CD14-positive monocyte (primary cell): ENCODE results near the gene CERK. TPM values are rescaled to one million over a fixed set of nuclear protein-coding genes. Genes with fewer than 3 reads are reported as not detected.

ENCODE experiments used
- DNase-seq, 3 donors: peaks; one replicate each; pipeline ENCODE4 v3.0.0-alpha.2; 2011 to 2022
- H2AFZ ChIP-seq: 2 replicates; pipeline ENCODE4 v1.6.0; 2012; ENCODE audit warnings: mild to moderate bottlenecking, low read depth, low read length, inconsistent platforms; ENCODE audit not compliant: insufficient read depth, poor library complexity, severe bottlenecking
- H3K27ac ChIP-seq, 2 donors: 1 replicate in 1 of 2; 2 replicates in 1 of 2; pipeline ENCODE4 v1.5.1; 2012 to 2013; ENCODE audit warnings: low read length in 2 of 2, control low read depth in 1 of 2, inconsistent platforms in 1 of 2, low read depth in 1 of 2, mild to moderate bottlenecking in 1 of 2
- H3K27me3 ChIP-seq, 2 donors: one replicate each; pipeline versions ENCODE4 v1.6.0 to v1.6.1; 2011 to 2013; ENCODE audit warnings: low read length in 2 of 2; ENCODE audit not compliant: control insufficient read depth in 2 of 2, insufficient read depth in 2 of 2
- H3K36me3 ChIP-seq, 2 donors: replicated peaks in 1 of 2; 1 replicate in 1 of 2; 2 replicates in 1 of 2; pipeline versions ENCODE4 v1.5.1 to v1.6.1; 2012 to 2013; ENCODE audit warnings: low read length in 2 of 2, control low read depth in 1 of 2, inconsistent platforms in 1 of 2, mild to moderate bottlenecking in 1 of 2; ENCODE audit not compliant: insufficient read depth in 2 of 2, control insufficient read depth in 1 of 2
- H3K4me1 ChIP-seq, 2 donors: 1 replicate in 1 of 2; 2 replicates in 1 of 2; pipeline versions ENCODE4 v1.5.1 to v1.6.1; 2012 to 2013; ENCODE audit warnings: low read length in 2 of 2, control low read depth in 1 of 2, inconsistent platforms in 1 of 2, mild to moderate bottlenecking in 1 of 2, moderate library complexity in 1 of 2; ENCODE audit not compliant: insufficient read depth in 2 of 2, control insufficient read depth in 1 of 2
- H3K4me2 ChIP-seq: replicated peaks from 2 replicates; pipeline ENCODE3; 2012; ENCODE audit warnings: low read length, moderate library complexity, mild to moderate bottlenecking; ENCODE audit not compliant: poor library complexity, severe bottlenecking; ENCODE audit errors: extremely low read depth
- H3K4me3 ChIP-seq, 3 experiments: fragments of 200-600 bp in 1 of 3; sonication (generic) in 1 of 3; replicated peaks in 1 of 3; 1 replicate in 2 of 3; 2 replicates in 1 of 3; pipeline ENCODE4 v1.5.1; 2011 to 2013; ENCODE audit warnings: low read length in 3 of 3, mild to moderate bottlenecking in 3 of 3, control low read depth in 2 of 3, low read depth in 2 of 3, inconsistent platforms in 1 of 3, moderate library complexity in 1 of 3
- H3K79me2 ChIP-seq: 2 replicates; pipeline ENCODE4 v1.6.0; 2012; ENCODE audit warnings: mild to moderate bottlenecking, control low read depth, inconsistent platforms, low read length, moderate library complexity; ENCODE audit not compliant: insufficient read depth
- H3K9ac ChIP-seq: 2 replicates; pipeline ENCODE4 v1.6.0; 2017; ENCODE audit warnings: low read length, mild to moderate bottlenecking; ENCODE audit not compliant: insufficient read depth, poor library complexity, severe bottlenecking
- H3K9me3 ChIP-seq, 2 donors: replicated peaks in 1 of 2; 1 replicate in 1 of 2; 2 replicates in 1 of 2; pipeline versions ENCODE4 v1.5.1 to v1.6.1; 2012 to 2013; ENCODE audit warnings: low read length in 2 of 2, control low read depth in 1 of 2; ENCODE audit not compliant: control insufficient read depth in 1 of 2, insufficient read depth in 1 of 2
- H4K20me1 ChIP-seq: 2 replicates; pipeline ENCODE4 v1.6.0; 2012; ENCODE audit warnings: mild to moderate bottlenecking, low read length, control low read depth, moderate library complexity; ENCODE audit not compliant: insufficient read depth
- H3K27ac Mint-ChIP-seq, 7 donors: one replicate each; pipeline ENCODE4 v1.8.0; 2020; ENCODE audit warnings: mild to moderate bottlenecking in 7 of 7, mixed read lengths in 7 of 7, moderate library complexity in 6 of 7, inconsistent platforms in 2 of 7
- H3K27me3 Mint-ChIP-seq, 3 donors: one replicate each; pipeline ENCODE4 v1.8.0; 2021 to 2022; ENCODE audit warnings: low read depth in 3 of 3, mild to moderate bottlenecking in 3 of 3, mixed read lengths in 3 of 3, moderate library complexity in 3 of 3, inconsistent platforms in 1 of 3
- H3K36me3 Mint-ChIP-seq, 2 donors: one replicate each; pipeline ENCODE4 v1.8.0; 2020; ENCODE audit warnings: mixed read lengths in 2 of 2, inconsistent platforms in 1 of 2, mild to moderate bottlenecking in 1 of 2
- H3K4me1 Mint-ChIP-seq: one replicate; pipeline ENCODE4 v1.8.0; 2020; ENCODE audit warnings: mild to moderate bottlenecking, mixed read lengths
- H3K4me3 Mint-ChIP-seq, 2 donors: one replicate each; pipeline ENCODE4 v1.8.0; 2020; ENCODE audit warnings: mild to moderate bottlenecking in 2 of 2, mixed read lengths in 2 of 2, moderate library complexity in 1 of 2
- H3K9me3 Mint-ChIP-seq, 7 donors: one replicate each; pipeline ENCODE4 v1.8.0; 2020 to 2022; ENCODE audit warnings: mixed read lengths in 7 of 7, mild to moderate bottlenecking in 6 of 7, moderate library complexity in 6 of 7, inconsistent platforms in 2 of 7
- CTCF ChIP-seq: fragments of 200-600 bp; IDR thresholded peaks from one replicate; pipeline ENCODE4 v1.8.0; 2022; ENCODE audit warnings: antibody characterized with exemption, mild to moderate bottlenecking
- WGBS: methylation state at CpG from one replicate; pipeline ENCODE4 v1.1.5; 2013; ENCODE audit warnings: missing lambda C conversion rate; ENCODE audit not compliant: insufficient coverage; 5-methylcytosine and 5-hydroxymethylcytosine counted together
- intact Hi-C, 2 donors: fragments of 100-400 bp; cut with micrococcal nuclease; formaldehyde crosslinking; loops; one replicate each; pipeline versions ENCODE4 v1.15.0 to v1.15.1; 2023
- polyA plus RNA-seq, 3 donors: library from polyadenylated mRNA; depleted of rRNA in 1 of 3; unstranded in 2 of 3; stranded (reverse) in 1 of 3; fragments of 300-500 nt in 2 of 3; fragments of >200 nt in 1 of 3; fragmentation: Illumina TruSeq in 2 of 3; gene quantifications; 1 replicate in 2 of 3; 2 replicates in 1 of 3; pipeline ENCODE4 v1.2.3, GENCODE V29; 2012 to 2021

The CERK gene
- polyA plus RNA-seq, 3 donors = 22.4 to 40.2 (median 24.5) TPM

DNA sequence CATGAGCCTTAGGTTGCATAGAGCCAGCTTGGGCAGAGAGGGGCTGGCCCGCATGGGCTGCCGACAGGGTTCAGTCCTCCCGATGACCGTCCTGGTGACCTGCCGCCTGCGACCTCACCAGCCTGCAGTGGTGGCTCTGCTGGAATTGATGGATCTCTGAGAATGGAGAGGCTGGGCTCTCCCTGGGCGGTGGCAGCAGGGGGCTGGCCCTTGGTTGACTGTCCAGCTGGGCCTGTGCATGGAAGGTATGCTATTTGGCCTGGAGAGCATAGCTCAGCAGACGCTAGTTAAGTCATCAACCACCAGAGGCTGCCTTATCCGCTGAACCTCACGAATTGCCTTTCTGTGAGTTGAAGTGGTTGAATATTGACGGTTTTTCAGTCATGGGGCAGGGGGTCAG lies 98.2 kb downstream of the CERK start:
- intact Hi-C loops = no loop called here
- Histone ChIP-seq H3K27me3 (no peaks in the 10 kb centered on the region), H2AFZ (no peak overlapping the region), H3K4me1 (no peaks in the 10 kb centered on the region), H3K9me3 (no peaks in the 10 kb centered on the region), H3K36me3 (peaks cover 35 to 76% of the 10 kb centered on the region in 2 donors), H3K79me2 (peaks cover 63% of the 10 kb centered on the region), H3K4me3 (no peak overlapping the region), H4K20me1 (peaks cover 94% of the 10 kb centered on the region), H3K9ac (no peak overlapping the region), H3K27ac (no peak overlapping the region), H3K4me2 (no peak overlapping the region)
- Mint-ChIP-seq H3K4me1 (no peaks in the 10 kb centered on the region), H3K36me3 (peaks cover 63 to 76% of the 10 kb centered on the region in 2 donors), H3K4me3 (no peak overlapping the region), H3K27me3 (no peaks in the 10 kb centered on the region), H3K27ac (peak overlapping the region in 2 of 7 donors; percentile 48 to 54), H3K9me3 (peaks cover 0 to 6% (median 0%) of the 10 kb centered on the region in 7 donors)
- no peak for DNase-seq
- no peak for TF ChIP-seq CTCF
- WGBS = 93% methylated on average over 11 of the region's 11 CpGs

DNA sequence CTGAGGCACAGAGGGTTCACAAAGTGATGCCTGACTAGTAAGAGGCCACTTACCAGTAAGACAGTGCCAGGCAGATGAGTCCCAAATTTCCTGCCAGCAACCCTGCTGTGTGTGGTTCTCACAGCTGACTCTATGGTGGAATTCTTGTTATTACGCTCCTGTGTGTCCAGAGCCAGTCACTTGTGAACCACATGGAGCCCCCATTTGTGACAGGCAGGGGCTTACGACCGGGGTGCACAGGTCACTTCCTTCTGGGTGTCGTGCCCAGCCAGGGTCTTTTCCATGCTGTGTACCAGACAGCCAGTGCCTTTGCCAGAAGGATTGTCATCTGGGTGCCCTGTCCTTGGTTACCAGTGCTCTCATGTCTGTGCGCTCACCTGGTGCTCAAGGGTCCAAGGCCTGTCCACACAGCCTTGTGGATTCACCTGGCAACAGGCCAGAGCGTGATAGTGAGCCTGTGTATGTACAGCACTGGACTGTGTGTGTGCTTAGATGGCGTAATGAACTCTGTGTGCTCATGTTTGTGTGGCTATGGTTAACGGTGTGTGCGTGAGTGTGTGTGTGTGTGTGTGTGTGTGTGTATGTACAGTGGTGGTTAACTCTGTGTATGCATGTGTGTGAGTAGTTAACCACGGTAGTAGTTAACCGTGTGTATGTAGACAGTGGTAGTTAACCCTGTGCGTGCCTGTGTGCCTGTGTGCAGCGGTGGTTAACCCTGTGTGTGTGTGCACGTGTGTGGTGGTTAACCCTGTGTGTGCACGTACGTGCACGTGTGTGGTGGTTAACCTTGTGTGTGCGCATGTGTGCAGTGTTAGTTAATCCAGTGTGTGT lies 99.2 kb downstream of the CERK start:
- peaks cover 93% of the 10 kb centered on the region for H4K20me1 ChIP-seq
- no peak overlapping the region for H3K4me2 ChIP-seq
- Mint-ChIP-seq H3K36me3 (peaks cover 63 to 76% of the 10 kb centered on the region in 2 donors), H3K27ac (peak overlapping the region in 2 of 7 donors; percentile 15 to 69), H3K27me3 (no peaks in the 10 kb centered on the region), H3K4me3 (no peak overlapping the region), H3K4me1 (no peaks in the 10 kb centered on the region), H3K9me3 (peaks cover 0 to 6% (median 0%) of the 10 kb centered on the region in 7 donors)
- DNase-seq = no peak
- H3K27ac ChIP-seq = no peak overlapping the region
- H3K4me1 ChIP-seq = no peaks in the 10 kb centered on the region
- H3K36me3 ChIP-seq = peaks cover 35 to 76% of the 10 kb centered on the region in 2 donors
- no peak overlapping the region for H2AFZ ChIP-seq
- TF ChIP-seq CTCF = no peak
- WGBS = 77% methylated on average over 18 of the region's 18 CpGs
- intact Hi-C loops = no loop called here
- no peak overlapping the region for H3K4me3 ChIP-seq
- no peak overlapping the region for H3K9ac ChIP-seq
- no peaks in the 10 kb centered on the region for H3K27me3 ChIP-seq
- H3K9me3 ChIP-seq = no peaks in the 10 kb centered on the region
- H3K79me2 ChIP-seq = peaks cover 53% of the 10 kb centered on the region
